ENCODE results near the gene TRIP10. TPM values are rescaled to one million over a fixed set of nuclear protein-coding genes. Genes with fewer than 3 reads are reported as not detected.

The TRIP10 gene
- 88.5 TPM for polyA plus RNA-seq (2013, experiment 1 of 2)
- polyA plus RNA-seq (2013, experiment 2 of 2): 77.2 TPM

DNA sequence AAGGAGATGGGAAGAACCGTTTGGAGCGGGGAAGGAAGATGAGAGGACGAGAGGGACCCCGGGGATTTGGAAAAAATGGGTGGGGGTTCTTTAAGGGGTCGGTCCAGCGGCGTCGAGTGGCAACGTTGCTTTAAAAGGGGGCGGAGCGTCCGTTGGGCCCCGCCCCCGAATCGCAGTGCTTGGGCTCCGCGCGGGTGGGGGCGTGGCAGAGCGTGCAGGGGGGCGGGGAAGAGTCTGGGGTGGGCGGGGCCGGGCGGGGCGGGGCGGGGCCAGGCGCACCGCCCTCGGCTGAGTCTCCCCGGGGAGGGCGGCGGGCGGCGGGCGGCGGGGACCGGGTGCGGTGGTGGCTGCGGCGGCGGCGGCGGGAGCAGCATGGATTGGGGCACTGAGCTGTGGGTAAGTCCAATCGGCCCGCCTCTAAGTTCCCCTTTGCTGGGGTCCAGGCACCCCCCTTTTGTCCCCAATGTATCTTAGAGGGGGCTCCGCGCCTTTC, at the start of gene TRIP10:
Gene TRIP10 (plus strand): TSS at position 291 of the 493 bp plus-strand sequence. CDS start 82 bp downstream, at position 373.
- H3K4me3 ChIP-seq (ENCODE audit: extremely low read depth, insufficient read depth, low read length, poor library complexity, severe bottlenecking): peak within 1 kb of the TSS; percentile 93
- H3K27ac ChIP-seq (ENCODE audit: low read depth, low read length, severe bottlenecking): peak within 1 kb of the TSS; percentile 91
- WGBS, 2 experiments (ENCODE audit: insufficient coverage in 2 of 2): 0 to 1% methylated on average over 14 to 22 of the region's 47 CpGs
- H3K36me3 ChIP-seq (ENCODE audit: control insufficient read depth, insufficient read depth, low read length): peaks cover 24% of the 10 kb centered on the region
- H3K4me1 ChIP-seq (ENCODE audit: control insufficient read depth, insufficient read depth, low read length, poor library complexity, severe bottlenecking): peaks cover 38% of the 10 kb centered on the region
- H3K9me3 ChIP-seq (ENCODE audit: control insufficient read depth, low read length): no peaks in the 10 kb centered on the region

DNA sequence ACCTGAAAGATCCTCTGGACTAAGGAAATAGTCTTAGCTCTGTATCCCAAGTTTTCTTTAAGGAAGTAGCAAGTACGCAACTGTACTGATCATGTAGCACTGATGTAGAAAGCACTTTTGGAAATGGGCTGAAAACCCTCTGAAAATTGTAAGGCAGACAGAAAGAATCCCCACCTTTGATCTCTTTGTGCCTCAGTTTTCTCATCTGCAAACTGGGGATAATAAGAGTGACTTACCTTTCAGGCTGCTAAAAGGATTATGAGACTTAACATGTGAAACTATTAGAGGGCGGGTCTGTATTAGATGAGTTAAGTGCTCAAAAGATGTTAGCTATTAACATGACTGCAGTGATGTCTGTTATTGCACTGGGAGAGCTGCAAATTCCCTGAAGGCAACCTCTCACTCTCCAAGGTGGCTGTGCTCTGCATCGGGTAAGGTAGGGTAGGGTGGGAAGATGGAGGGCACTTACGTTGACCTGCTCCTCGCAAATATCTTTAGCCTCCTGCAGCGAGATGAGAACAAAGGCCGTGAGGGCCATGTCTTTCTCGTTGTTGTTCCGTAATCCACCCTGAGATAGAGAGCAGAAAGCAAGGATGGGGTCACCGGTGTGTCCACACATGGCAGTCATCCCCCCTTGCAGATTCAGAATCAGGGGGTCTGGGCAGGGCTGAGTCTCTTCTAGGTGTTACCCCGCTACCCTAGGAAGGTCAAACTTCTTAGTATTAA, 49.2 kb upstream of the TRIP10 start:
- Histone ChIP-seq H3K4me3 (ENCODE audit: extremely low read depth, insufficient read depth, low read length, poor library complexity, severe bottlenecking) (no peak overlapping the region), H3K36me3 (ENCODE audit: control insufficient read depth, insufficient read depth, low read length) (no peaks in the 10 kb centered on the region), H3K9me3 (ENCODE audit: control insufficient read depth, low read length) (peaks cover 9% of the 10 kb centered on the region), H3K4me1 (ENCODE audit: control insufficient read depth, insufficient read depth, low read length, poor library complexity, severe bottlenecking) (no peaks in the 10 kb centered on the region), H3K27ac (ENCODE audit: low read depth, low read length, severe bottlenecking) (no peak overlapping the region)
- 78 to 83% methylated on average over 9 to 10 of the region's 11 CpGs for WGBS, 2 experiments (ENCODE audit: insufficient coverage in 2 of 2)

DNA sequence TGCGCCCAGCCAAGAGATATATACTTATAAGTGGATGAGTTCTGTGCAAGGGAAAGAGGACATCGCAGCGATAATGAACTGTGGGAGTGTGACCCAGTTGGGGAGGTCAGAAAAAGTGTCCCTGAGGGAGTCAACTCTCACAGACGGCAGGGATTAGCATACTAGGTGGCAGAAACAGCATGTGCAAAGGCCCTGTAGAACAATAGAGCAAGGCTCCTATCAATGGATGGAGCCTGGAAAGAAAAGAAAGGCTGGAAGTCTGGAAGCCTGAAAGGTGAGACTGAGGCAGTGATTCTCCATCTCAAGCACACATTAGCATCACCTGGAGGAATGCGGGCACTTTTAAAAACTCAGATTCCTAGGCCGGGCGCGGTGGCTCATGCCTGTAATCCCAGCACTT, 48.1 kb upstream of the TRIP10 start:
- Histone ChIP-seq H3K4me3 (ENCODE audit: extremely low read depth, insufficient read depth, low read length, poor library complexity, severe bottlenecking) (no peak overlapping the region), H3K4me1 (ENCODE audit: control insufficient read depth, insufficient read depth, low read length, poor library complexity, severe bottlenecking) (no peaks in the 10 kb centered on the region), H3K36me3 (ENCODE audit: control insufficient read depth, insufficient read depth, low read length) (no peaks in the 10 kb centered on the region), H3K9me3 (ENCODE audit: control insufficient read depth, low read length) (peaks cover 4% of the 10 kb centered on the region), H3K27ac (ENCODE audit: low read depth, low read length, severe bottlenecking) (no peak overlapping the region)
- 80 to 84% methylated on average over 4 to 7 of the region's 8 CpGs for WGBS, 2 experiments (ENCODE audit: insufficient coverage in 2 of 2)

DNA sequence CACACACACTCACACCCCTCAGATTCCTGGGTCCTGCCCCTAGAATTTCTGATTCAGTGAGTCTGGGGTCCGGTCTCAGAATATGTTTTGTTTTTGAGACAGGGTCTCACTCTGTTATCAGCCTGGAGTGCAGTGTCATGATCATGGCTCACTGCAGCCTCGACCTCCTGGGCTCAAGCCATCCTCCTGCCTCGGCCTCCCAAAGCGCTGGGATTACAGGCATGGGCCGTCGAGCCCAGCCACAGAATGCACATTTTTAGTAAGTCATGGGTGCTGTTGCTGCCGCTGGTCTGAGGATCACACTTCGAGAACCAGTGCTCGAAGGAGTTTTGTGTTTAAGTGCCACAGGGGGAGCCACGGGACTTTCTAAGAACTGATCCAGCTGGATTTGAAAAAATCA, 47.5 kb upstream of the TRIP10 start:
- Histone ChIP-seq H3K4me1 (ENCODE audit: control insufficient read depth, insufficient read depth, low read length, poor library complexity, severe bottlenecking) (no peaks in the 10 kb centered on the region), H3K4me3 (ENCODE audit: extremely low read depth, insufficient read depth, low read length, poor library complexity, severe bottlenecking) (no peak overlapping the region), H3K36me3 (ENCODE audit: control insufficient read depth, insufficient read depth, low read length) (no peaks in the 10 kb centered on the region), H3K9me3 (ENCODE audit: control insufficient read depth, low read length) (peaks cover 4% of the 10 kb centered on the region), H3K27ac (ENCODE audit: low read depth, low read length, severe bottlenecking) (no peak overlapping the region)
- 83 to 86% methylated on average over 6 to 10 of the region's 10 CpGs for whole genome bisulfite sequencing, 2 experiments (ENCODE audit: insufficient coverage in 2 of 2)

DNA sequence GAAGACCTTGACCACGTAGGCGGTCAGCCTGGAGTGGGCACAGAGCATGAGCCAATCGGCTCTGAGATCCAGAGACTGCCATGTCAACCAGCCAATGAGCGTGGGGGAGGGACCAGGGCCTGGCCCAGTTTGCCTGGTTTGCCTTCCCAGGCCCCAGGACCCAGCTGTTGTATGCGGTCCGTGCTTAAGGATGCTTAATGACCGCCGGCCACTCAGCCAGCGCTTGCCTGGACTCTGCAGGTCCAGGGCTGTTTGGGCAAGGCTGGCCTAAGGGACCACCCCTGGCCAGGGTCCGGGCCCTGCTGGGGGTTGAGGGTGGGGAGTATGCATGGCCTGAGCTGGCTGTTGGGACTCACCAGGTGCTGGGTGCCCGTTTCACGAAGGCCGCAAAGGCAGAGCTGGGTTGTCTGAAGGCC, 46.4 kb upstream of the TRIP10 start:
- Histone ChIP-seq H3K9me3 (ENCODE audit: control insufficient read depth, low read length) (peaks cover 4% of the 10 kb centered on the region), H3K4me3 (ENCODE audit: extremely low read depth, insufficient read depth, low read length, poor library complexity, severe bottlenecking) (no peak overlapping the region), H3K27ac (ENCODE audit: low read depth, low read length, severe bottlenecking) (no peak overlapping the region), H3K4me1 (ENCODE audit: control insufficient read depth, insufficient read depth, low read length, poor library complexity, severe bottlenecking) (no peaks in the 10 kb centered on the region), H3K36me3 (ENCODE audit: control insufficient read depth, insufficient read depth, low read length) (no peaks in the 10 kb centered on the region)
- WGBS, 2 experiments (ENCODE audit: insufficient coverage in 2 of 2): 89 to 92% methylated on average over 10 to 13 of the region's 13 CpGs

DNA sequence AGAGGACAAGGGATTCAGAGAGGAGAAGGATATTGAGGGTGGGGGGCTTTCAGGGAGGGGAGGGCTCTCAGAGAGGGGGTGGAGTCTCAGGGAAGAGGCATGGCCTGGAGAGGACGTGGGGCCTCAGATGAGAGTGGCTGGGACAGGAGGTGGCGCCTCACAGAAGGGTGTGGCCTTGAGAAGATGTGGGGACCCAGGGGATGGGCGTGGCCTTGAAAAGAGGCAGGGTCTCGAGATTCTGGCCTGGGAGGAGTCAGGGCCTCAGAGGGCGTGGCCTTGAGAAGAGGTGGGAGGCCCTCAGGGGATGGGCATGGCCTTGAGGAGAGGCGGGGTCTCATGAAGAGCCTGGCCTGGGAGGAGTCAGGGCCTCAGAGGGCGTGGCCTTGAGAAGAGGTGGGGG, 45.8 kb upstream of the TRIP10 start:
- Histone ChIP-seq H3K9me3 (ENCODE audit: control insufficient read depth, low read length) (peaks cover 4% of the 10 kb centered on the region), H3K36me3 (ENCODE audit: control insufficient read depth, insufficient read depth, low read length) (no peaks in the 10 kb centered on the region), H3K27ac (ENCODE audit: low read depth, low read length, severe bottlenecking) (no peak overlapping the region), H3K4me3 (ENCODE audit: extremely low read depth, insufficient read depth, low read length, poor library complexity, severe bottlenecking) (no peak overlapping the region), H3K4me1 (ENCODE audit: control insufficient read depth, insufficient read depth, low read length, poor library complexity, severe bottlenecking) (no peaks in the 10 kb centered on the region)
- 83 to 85% methylated on average over 4 to 5 of the region's 7 CpGs for WGBS, 2 experiments (ENCODE audit: insufficient coverage in 2 of 2)

- H3K9me3 ChIP-seq (ENCODE audit: control insufficient read depth, low read length): peaks cover 4% of the 10 kb centered on the region
- 94 to 95% methylated on average over 20 to 22 of the region's 25 CpGs for WGBS, 2 experiments (ENCODE audit: insufficient coverage in 2 of 2)
- no peaks in the 10 kb centered on the region for H3K36me3 ChIP-seq (ENCODE audit: control insufficient read depth, insufficient read depth, low read length)
- H3K27ac ChIP-seq (ENCODE audit: low read depth, low read length, severe bottlenecking): no peak overlapping the region
- no peak overlapping the region for H3K4me3 ChIP-seq (ENCODE audit: extremely low read depth, insufficient read depth, low read length, poor library complexity, severe bottlenecking)
- H3K4me1 ChIP-seq (ENCODE audit: control insufficient read depth, insufficient read depth, low read length, poor library complexity, severe bottlenecking): no peaks in the 10 kb centered on the region
Measured at GRCh38 chr19:6694147-6694815, 45.2 kb upstream of the TRIP10 start.

GRCh38 chr19:6696239-6696820, 43.1 kb upstream of the TRIP10 start:
- H3K9me3 ChIP-seq (ENCODE audit: control insufficient read depth, low read length): peaks cover 4% of the 10 kb centered on the region
- no peak overlapping the region for H3K27ac ChIP-seq (ENCODE audit: low read depth, low read length, severe bottlenecking)
- H3K36me3 ChIP-seq (ENCODE audit: control insufficient read depth, insufficient read depth, low read length): no peaks in the 10 kb centered on the region
- H3K4me1 ChIP-seq (ENCODE audit: control insufficient read depth, insufficient read depth, low read length, poor library complexity, severe bottlenecking): no peaks in the 10 kb centered on the region
- no peak overlapping the region for H3K4me3 ChIP-seq (ENCODE audit: extremely low read depth, insufficient read depth, low read length, poor library complexity, severe bottlenecking)
- 76 to 78% methylated on average over 8 to 13 of the region's 18 CpGs for WGBS, 2 experiments (ENCODE audit: insufficient coverage in 2 of 2)

GRCh38 chr19:6697291-6697690, 42.2 kb upstream of the TRIP10 start:
- WGBS, 2 experiments (ENCODE audit: insufficient coverage in 2 of 2): 76 to 88% methylated on average over 7 to 12 of the region's 13 CpGs
- H3K27ac ChIP-seq (ENCODE audit: low read depth, low read length, severe bottlenecking): no peak overlapping the region
- H3K36me3 ChIP-seq (ENCODE audit: control insufficient read depth, insufficient read depth, low read length): no peaks in the 10 kb centered on the region
- H3K4me1 ChIP-seq (ENCODE audit: control insufficient read depth, insufficient read depth, low read length, poor library complexity, severe bottlenecking): no peaks in the 10 kb centered on the region
- H3K9me3 ChIP-seq (ENCODE audit: control insufficient read depth, low read length): peaks cover 4% of the 10 kb centered on the region
- H3K4me3 ChIP-seq (ENCODE audit: extremely low read depth, insufficient read depth, low read length, poor library complexity, severe bottlenecking): no peak overlapping the region

DNA sequence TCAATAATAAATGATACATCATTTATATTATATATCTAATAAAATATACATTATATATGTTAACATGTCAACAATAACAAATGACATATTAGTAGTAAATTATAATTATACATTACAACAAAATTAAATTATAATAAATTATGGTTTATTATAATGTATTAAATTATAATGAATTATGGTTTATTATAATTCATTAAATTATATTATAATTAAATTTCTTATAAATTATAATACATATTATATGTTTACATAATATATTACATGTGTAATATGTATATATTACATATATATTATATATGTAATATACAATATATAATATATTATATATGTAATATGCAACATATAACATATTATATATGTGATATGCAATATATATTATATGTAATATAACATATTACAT, 39.5 kb upstream of the TRIP10 start:
- H3K36me3 ChIP-seq (ENCODE audit: control insufficient read depth, insufficient read depth, low read length): no peaks in the 10 kb centered on the region
- H3K27ac ChIP-seq (ENCODE audit: low read depth, low read length, severe bottlenecking): no peak overlapping the region
- no peaks in the 10 kb centered on the region for H3K4me1 ChIP-seq (ENCODE audit: control insufficient read depth, insufficient read depth, low read length, poor library complexity, severe bottlenecking)
- H3K9me3 ChIP-seq (ENCODE audit: control insufficient read depth, low read length): no peaks in the 10 kb centered on the region
- H3K4me3 ChIP-seq (ENCODE audit: extremely low read depth, insufficient read depth, low read length, poor library complexity, severe bottlenecking): no peak overlapping the region
